ENCODE measurements around the gene MFAP5. TPM values are rescaled to one million over a fixed set of nuclear protein-coding genes. Genes with fewer than 3 reads are reported as not detected.

MFAP5 gene
- 200 and 206 TPM in 2 replicates for total RNA-seq

GRCh38 chr12:8662593-8662992, at the start of gene MFAP5:
MFAP5 (minus strand) TSS chr12:8662826; CDS start chr12:8662104, 722 bp downstream.

GRCh38 chr12:8697476-8698131, 35.0 kb upstream of the MFAP5 start, which contains the start of gene RIMKLB:
RIMKLB (plus strand) TSS chr12:8697991; CDS start chr12:8713867, 15,876 bp downstream.

GRCh38 chr12:8612629-8613028, 50.0 kb downstream of the MFAP5 start, which contains the start of gene AICDA:
AICDA (minus strand) TSS chr12:8612859; CDS start chr12:8612767, 92 bp downstream.

Small RNA genes within 50 kb of the gene (small RNA-seq; reads per million reads assigned to genes)
- gene RF00564: not detected

Other genes starting within 250 kb of the MFAP5 start
- gene CLEC6A, start 206.9 kb downstream of the MFAP5 start, total RNA-seq: not detected in 2 replicates
- not detected in 2 replicates for gene CLEC4D, start 149.3 kb downstream of the MFAP5 start, total RNA-seq
- not detected in 2 replicates for gene CLEC4E, start 121.9 kb downstream of the MFAP5 start, total RNA-seq
- not detected in 2 replicates for gene AICDA, start 50.0 kb downstream of the MFAP5 start, total RNA-seq
- 34.5 and 35.9 TPM in 2 replicates for gene RIMKLB, start 35.2 kb upstream of the MFAP5 start, total RNA-seq
- gene A2ML1, start 159.8 kb upstream of the MFAP5 start, total RNA-seq: under 0.01 TPM in 1 of 2 replicates, not detected in the other